Stimulated activated CD8-positive, alpha-beta memory T cell treated with anti-CD3 and anti-CD28 coated beads, Interleukin-7, amount 100 ng/mL, for 1 hour (primary cell): ENCODE measurements around the gene ZNF311.

Source experiments
- DNase-seq, 2 donors: peaks; one replicate each; pipeline ENCODE4 v3.0.0-alpha.2; 2020; ENCODE audit warnings: low read depth in 2 of 2

ZNF311 gene

GRCh38 chr6:29005183-29005885, at the start of gene ZNF311:
TSS of gene ZNF311 (minus strand) at chr6:29005315. CDS start at chr6:29003954, 1,361 bp downstream.
- no peak for DNase-seq

GRCh38 chr6:29051680-29052079, 46.6 kb upstream of the ZNF311 start:
- no peak for DNase-seq

- no peak for DNase-seq
Measured at GRCh38 chr6:29045075-29045474, 40.0 kb upstream of the ZNF311 start, which contains the start of gene OR2W1. TSS of gene OR2W1 (minus strand) at chr6:29045175. CDS start at chr6:29045175, 0 bp downstream.

GRCh38 chr6:29035951-29036350, 30.8 kb upstream of the ZNF311 start:
- no peak for DNase-seq

- no peak for DNase-seq
Measured at GRCh38 chr6:29028821-29029220, 23.7 kb upstream of the ZNF311 start.

GRCh38 chr6:29025927-29026585, 20.9 kb upstream of the ZNF311 start:
- DNase-seq: no peak

GRCh38 chr6:29021434-29021833, 16.3 kb upstream of the ZNF311 start:
- no peak for DNase-seq

GRCh38 chr6:29019629-29020028, 14.5 kb upstream of the ZNF311 start:
- DNase-seq: no peak

GRCh38 chr6:29017428-29017802, 12.3 kb upstream of the ZNF311 start:
- DNase-seq: no peak

- DNase-seq: peak; percentile 64 to 76
Measured at GRCh38 chr6:29016559-29017427, 11.7 kb upstream of the ZNF311 start.

- no peak for DNase-seq
Measured at GRCh38 chr6:29014729-29015608, 9.9 kb upstream of the ZNF311 start.

GRCh38 chr6:29011276-29011734, 6.2 kb upstream of the ZNF311 start:
- no peak for DNase-seq

- no peak for DNase-seq
Measured at GRCh38 chr6:29009358-29009757, 4.2 kb upstream of the ZNF311 start.

- no peak for DNase-seq
Measured at GRCh38 chr6:29008089-29008488, 3.0 kb upstream of the ZNF311 start.

GRCh38 chr6:28996844-28997510, 8.1 kb downstream of the ZNF311 start:
- no peak for DNase-seq

- no peak for DNase-seq
Measured at GRCh38 chr6:28995093-28995650, 9.9 kb downstream of the ZNF311 start.

- DNase-seq: peak; percentile 23 to 53
Measured at GRCh38 chr6:28988536-28989311, 16.4 kb downstream of the ZNF311 start.

GRCh38 chr6:28985462-28986164, 19.5 kb downstream of the ZNF311 start:
- no peak for DNase-seq

- DNase-seq: no peak
Measured at GRCh38 chr6:28983838-28984237, 21.3 kb downstream of the ZNF311 start.
